SU-DHL-6 (cell line): ENCODE results near the gene DPRX.

Source experiments
- H2AFZ ChIP-seq: fragments of 200-600 bp; sonication (generic); 2 replicates; pipeline ENCODE4 v1.6.1; 2014; ENCODE audit warnings: low read depth, mild to moderate bottlenecking, moderate library complexity, mixed read lengths, antibody characterized with exemption, low read length; ENCODE audit not compliant: severe bottlenecking
- H3F3A ChIP-seq: fragments of 200-600 bp; shearing (Covaris generic); 2 replicates; pipeline ENCODE4 v1.6.0; 2016; ENCODE audit warnings: antibody characterized with exemption, mild to moderate bottlenecking; ENCODE audit not compliant: insufficient read depth
- H3K27ac ChIP-seq: fragments of 200-600 bp; sonication (generic); 2 replicates; pipeline ENCODE4 v1.5.1; 2016; ENCODE audit warnings: low read depth, mild to moderate bottlenecking, low read length, moderate library complexity, mixed read lengths
- H3K27me3 ChIP-seq: fragments of 200-600 bp; sonication (generic), shearing (Covaris generic); 2 replicates; pipeline ENCODE4 v1.6.0; 2014; ENCODE audit warnings: mild to moderate bottlenecking, low read length
- H3K36me3 ChIP-seq: fragments of 200-600 bp; sonication (generic); 2 replicates; pipeline ENCODE4 v1.6.1; 2014; ENCODE audit warnings: mild to moderate bottlenecking, low read length, mixed read lengths
- H3K4me2 ChIP-seq: fragments of 300-600, 200-600 bp; shearing (Covaris generic), sonication (generic); 2 replicates; pipeline ENCODE4 v1.6.0; 2014; ENCODE audit warnings: low read length, low read depth, mild to moderate bottlenecking; ENCODE audit not compliant: poor library complexity, severe bottlenecking
- H3K4me3 ChIP-seq: fragments of 200-600 bp; sonication (generic); 2 replicates; pipeline ENCODE4 v1.5.1; 2014; ENCODE audit warnings: antibody characterized with exemption, low read length, mild to moderate bottlenecking, mixed read lengths; ENCODE audit not compliant: insufficient read depth, poor library complexity, severe bottlenecking
- H3K79me2 ChIP-seq: fragments of 200-600 bp; sonication (generic); 2 replicates; pipeline ENCODE4 v1.6.1; 2014; ENCODE audit warnings: mild to moderate bottlenecking, low read length, moderate library complexity; ENCODE audit not compliant: insufficient read depth
- H3K9ac ChIP-seq: fragments of 200-600 bp; sonication (generic); 2 replicates; pipeline ENCODE4 v1.7.0; 2014; ENCODE audit warnings: mild to moderate bottlenecking, low read length
- H3K9me2 ChIP-seq: fragments of 200-600 bp; sonication (generic); replicated peaks from 2 replicates; pipeline ENCODE4 v1.6.1; 2014; ENCODE audit warnings: low read length; ENCODE audit not compliant: insufficient read depth
- H3K9me3 ChIP-seq: fragments of 200-600 bp; sonication (generic); 2 replicates; pipeline ENCODE4 v1.6.1; 2014; ENCODE audit warnings: low read length, mixed read lengths; ENCODE audit not compliant: insufficient read depth
- H4K20me1 ChIP-seq: fragments of 200-600 bp; sonication (generic); 2 replicates; pipeline ENCODE4 v1.6.1; 2014; ENCODE audit warnings: low read depth, mild to moderate bottlenecking, antibody characterized with exemption, low read length, moderate library complexity, mixed read lengths
- CTCF ChIP-seq: fragments of 200-600 bp; sonication (generic); IDR thresholded peaks from one replicate; pipeline ENCODE4 v1.5.1; 2017; ENCODE audit warnings: antibody characterized with exemption, mild to moderate bottlenecking, low read length, moderate library complexity; ENCODE audit not compliant: insufficient read depth, poor library complexity, severe bottlenecking
- EZH2phosphoT487 ChIP-seq: fragments of 200-600 bp; sonication (generic), shearing (Covaris generic); conservative IDR thresholded peaks from 2 replicates; pipeline ENCODE4 v1.6.1; 2018; ENCODE audit warnings: mild to moderate bottlenecking, antibody characterized with exemption, low read length, moderate library complexity, mixed read lengths

Gene DPRX

GRCh38 chr19:53600217-53600616 lies 31.6 kb upstream of the DPRX start:
- Histone ChIP-seq H3K9me3 (no peaks in the 10 kb centered on the region), H3K36me3 (no peaks in the 10 kb centered on the region), H3K27me3 (no peaks in the 10 kb centered on the region), H3K4me2 (no peak overlapping the region), H3K9ac (no peak overlapping the region), H3K27ac (no peak overlapping the region), H3F3A (no peaks in the 10 kb centered on the region), H3K79me2 (no peaks in the 10 kb centered on the region), H4K20me1 (no peaks in the 10 kb centered on the region), H3K4me3 (no peak overlapping the region), H3K9me2 (no peaks in the 10 kb centered on the region), H2AFZ (no peak overlapping the region)
- TF ChIP-seq CTCF (no peak), EZH2phosphoT487 (no peak)

GRCh38 chr19:53606031-53606430 lies 25.8 kb upstream of the DPRX start:
- Histone ChIP-seq H3K79me2 (no peaks in the 10 kb centered on the region), H3K4me2 (no peak overlapping the region), H3K9ac (no peak overlapping the region), H4K20me1 (no peaks in the 10 kb centered on the region), H3F3A (no peaks in the 10 kb centered on the region), H3K27me3 (no peaks in the 10 kb centered on the region), H3K9me2 (no peaks in the 10 kb centered on the region), H3K27ac (no peak overlapping the region), H2AFZ (no peak overlapping the region), H3K4me3 (no peak overlapping the region), H3K9me3 (no peaks in the 10 kb centered on the region), H3K36me3 (no peaks in the 10 kb centered on the region)
- TF ChIP-seq EZH2phosphoT487 (no peak), CTCF (no peak)

- no peak for TF ChIP-seq EZH2phosphoT487
- no peak for TF ChIP-seq CTCF
- Histone ChIP-seq H2AFZ (no peak overlapping the region), H3K36me3 (no peaks in the 10 kb centered on the region), H3F3A (no peaks in the 10 kb centered on the region), H4K20me1 (no peaks in the 10 kb centered on the region), H3K4me2 (no peak overlapping the region), H3K9ac (no peak overlapping the region), H3K4me3 (no peak overlapping the region), H3K27ac (no peak overlapping the region), H3K9me2 (no peaks in the 10 kb centered on the region), H3K9me3 (no peaks in the 10 kb centered on the region), H3K79me2 (no peaks in the 10 kb centered on the region), H3K27me3 (no peaks in the 10 kb centered on the region)
These were observed 23.4 kb upstream of the DPRX start for GRCh38 chr19:53608381-53608780.
